ENCODE results near the gene ACSL3. TPM values are rescaled to one million over a fixed set of nuclear protein-coding genes. Genes with fewer than 3 reads are reported as not detected.

ACSL3 gene
- total and polyA plus RNA-seq, 2 donors (not counting 1 experiment from before 2014, with no cell fraction given), result 6.7 to 46.0 TPM

GRCh38 chr2:222950638-222951285 is 89.9 kb downstream of the ACSL3 start:
- POLR2A ChIA-PET, result no interaction called here
- TF ChIP-seq CTCF (IDR thresholded peaks at IDR 0.05) (no peak), EZH2 (IDR thresholded peaks at IDR 0.05; ENCODE audit: borderline replicate concordance, insufficient read depth, low read depth, low read length, poor library complexity, severe bottlenecking) (no peak)
- peaks cover 31% of the 10 kb centered on the region for H3K27me3 Mint-ChIP-seq
- intact Hi-C loops (cut with micrococcal nuclease), result no loop called here
- no peak overlapping the region for H3K4me3 Mint-ChIP-seq
- Histone ChIP-seq H3K27ac (ENCODE audit: low read length in 2 of 2) (no peak overlapping the region), H3K79me2 (ENCODE audit: control insufficient read depth, insufficient read depth, low read length) (no peaks in the 10 kb centered on the region), H3K4me3 (ENCODE audit: control extremely low read depth in 1 of 5, extremely low read depth in 1 of 5, insufficient read depth in 1 of 5, low read depth in 2 of 5, low read length in 4 of 5) (no peak overlapping the region), H3K4me2 (replicated peaks; ENCODE audit: low read depth, low read length, poor library complexity, severe bottlenecking) (no peak overlapping the region), H4K20me1 (ENCODE audit: control insufficient read depth, insufficient read depth, low read length, poor library complexity, severe bottlenecking) (no peaks in the 10 kb centered on the region), H3K9ac (ENCODE audit: low read length) (no peak overlapping the region), H3K27me3 (replicated peaks in 1 of 4; ENCODE audit: control extremely low read depth in 1 of 4, control insufficient read depth in 3 of 4, insufficient read depth in 4 of 4, low read length in 3 of 4) (no peaks in the 10 kb centered on the region), H2AFZ (ENCODE audit: insufficient read depth, low read depth, low read length, poor library complexity, severe bottlenecking) (no peak overlapping the region), H3K4me1 (ENCODE audit: control insufficient read depth in 2 of 2, insufficient read depth in 2 of 2, low read length in 2 of 2) (no peaks in the 10 kb centered on the region), H3K36me3 (replicated peaks in 1 of 2; ENCODE audit: control extremely low read depth in 1 of 2, control insufficient read depth in 1 of 2, extremely low read depth in 1 of 2, insufficient read depth in 2 of 2, low read length in 1 of 2) (no peaks in the 10 kb centered on the region), H3K9me3 (ENCODE audit: control extremely low read depth in 1 of 3, control insufficient read depth in 2 of 3, insufficient read depth in 1 of 3, low read length in 2 of 3) (peaks cover 0 to 5% (median 0%) of the 10 kb centered on the region in 3 donors)
- CTCF ChIA-PET, result no interaction called here
- no peaks in the 10 kb centered on the region for H3K4me1 Mint-ChIP-seq
- no peaks in the 10 kb centered on the region for H3K9me3 Mint-ChIP-seq (ENCODE audit: insufficient read depth)
- no peak overlapping the region for H3K27ac Mint-ChIP-seq
- no peak for DNase-seq
- ATAC-seq (ENCODE audit: low read depth), result no peak
- WGBS (ENCODE audit: insufficient coverage), result 74% methylated on average over 3 of the region's 13 CpGs

- H3K9me3 ChIP-seq (ENCODE audit: control extremely low read depth in 1 of 3, control insufficient read depth in 2 of 3, insufficient read depth in 1 of 3, low read length in 2 of 3), result peaks cover 0 to 5% (median 0%) of the 10 kb centered on the region in 3 donors
- CTCF ChIA-PET, result no interaction called here
- no peak overlapping the region for H3K4me3 ChIP-seq (ENCODE audit: control extremely low read depth in 1 of 5, extremely low read depth in 1 of 5, insufficient read depth in 1 of 5, low read depth in 2 of 5, low read length in 4 of 5)
- ATAC-seq (ENCODE audit: low read depth), result no peak
- peaks cover 41% of the 10 kb centered on the region for H3K27me3 Mint-ChIP-seq
- no peaks in the 10 kb centered on the region for H3K36me3 ChIP-seq (replicated peaks in 1 of 2; ENCODE audit: control extremely low read depth in 1 of 2, control insufficient read depth in 1 of 2, extremely low read depth in 1 of 2, insufficient read depth in 2 of 2, low read length in 1 of 2)
- H3K9ac ChIP-seq (ENCODE audit: low read length), result no peak overlapping the region
- H3K79me2 ChIP-seq (ENCODE audit: control insufficient read depth, insufficient read depth, low read length), result no peaks in the 10 kb centered on the region
- no peak overlapping the region for H3K27ac ChIP-seq (ENCODE audit: low read length in 2 of 2)
- no peak overlapping the region for H3K4me3 Mint-ChIP-seq
- no peaks in the 10 kb centered on the region for H3K4me1 Mint-ChIP-seq
- POLR2A ChIA-PET, result no interaction called here
- H3K27me3 ChIP-seq (replicated peaks in 1 of 4; ENCODE audit: control extremely low read depth in 1 of 4, control insufficient read depth in 3 of 4, insufficient read depth in 4 of 4, low read length in 3 of 4), result peaks cover 0 to 2% (median 0%) of the 10 kb centered on the region in 4 experiments
- no peak overlapping the region for H3K4me2 ChIP-seq (replicated peaks; ENCODE audit: low read depth, low read length, poor library complexity, severe bottlenecking)
- no peak overlapping the region for H2AFZ ChIP-seq (ENCODE audit: insufficient read depth, low read depth, low read length, poor library complexity, severe bottlenecking)
- DNase-seq, result no peak
- TF ChIP-seq EZH2 (IDR thresholded peaks at IDR 0.05; ENCODE audit: borderline replicate concordance, insufficient read depth, low read depth, low read length, poor library complexity, severe bottlenecking), result no peak
- TF ChIP-seq CTCF (IDR thresholded peaks at IDR 0.05), result no peak
- H3K27ac Mint-ChIP-seq, result no peak overlapping the region
- no peaks in the 10 kb centered on the region for H4K20me1 ChIP-seq (ENCODE audit: control insufficient read depth, insufficient read depth, low read length, poor library complexity, severe bottlenecking)
- H3K4me1 ChIP-seq (ENCODE audit: control insufficient read depth in 2 of 2, insufficient read depth in 2 of 2, low read length in 2 of 2), result no peaks in the 10 kb centered on the region
- intact Hi-C loops (cut with micrococcal nuclease), result no loop called here
- H3K9me3 Mint-ChIP-seq (ENCODE audit: insufficient read depth), result no peaks in the 10 kb centered on the region
Measured at GRCh38 chr2:222952204-222952603, 91.4 kb downstream of the ACSL3 start.
